GM06990 (cell line): ENCODE results near the gene USP11.

Source experiments
- DNase-seq: peaks from one replicate; pipeline ENCODE4 v3.0.0-alpha.2; 2011; ENCODE audit not compliant: insufficient read length; ENCODE audit errors: extremely low read depth
- H3K27me3 ChIP-seq: replicated peaks from 2 replicates; pipeline ENCODE4 v1.6.0; 2011; ENCODE audit warnings: low read length; ENCODE audit not compliant: control insufficient read depth, insufficient read depth
- H3K36me3 ChIP-seq: 2 replicates; pipeline ENCODE4 v1.5.1; 2011; ENCODE audit warnings: low read length; ENCODE audit not compliant: control insufficient read depth, insufficient read depth
- H3K4me3 ChIP-seq: replicated peaks from 2 replicates; pipeline ENCODE4 v1.5.1; 2011; ENCODE audit warnings: low read depth, mild to moderate bottlenecking, control low read depth, low read length
- CTCF ChIP-seq: IDR thresholded peaks from 2 replicates; pipeline ENCODE4 v1.5.1; 2011; ENCODE audit warnings: low read length, control low read depth, mild to moderate bottlenecking, inconsistent platforms; ENCODE audit not compliant: insufficient read depth, poor library complexity, severe bottlenecking

The USP11 gene

GRCh38 chrX:47218280-47218919 is 14.4 kb upstream of the USP11 start, which contains the start of gene CDK16:
Gene CDK16, plus strand, starts transcription at chrX:47218681. Its CDS starts 4,877 bp downstream, at chrX:47223558.
- DNase-seq, result peak; percentile 97
- Histone ChIP-seq H3K27me3 (no peaks in the 10 kb centered on the region), H3K4me3 (peak within 1 kb of the TSS; percentile 77), H3K36me3 (peaks cover 23% of the 10 kb centered on the region)
- no peak for TF ChIP-seq CTCF

- TF ChIP-seq CTCF, result no peak
- H3K36me3 ChIP-seq, result peaks cover 21% of the 10 kb centered on the region
- DNase-seq, result peak; percentile 55
- peak overlapping the region; percentile 77 for H3K4me3 ChIP-seq
- no peaks in the 10 kb centered on the region for H3K27me3 ChIP-seq
Measured at GRCh38 chrX:47218920-47219815, 13.6 kb upstream of the USP11 start.

GRCh38 chrX:47221756-47222155 is 11.1 kb upstream of the USP11 start:
- Histone ChIP-seq H3K4me3 (no peak overlapping the region), H3K36me3 (peaks cover 14% of the 10 kb centered on the region), H3K27me3 (no peaks in the 10 kb centered on the region)
- no peak for DNase-seq
- TF ChIP-seq CTCF, result no peak

- no peak for TF ChIP-seq CTCF
- peaks cover 15% of the 10 kb centered on the region for H3K36me3 ChIP-seq
- H3K27me3 ChIP-seq, result no peaks in the 10 kb centered on the region
- no peak for DNase-seq
- no peak overlapping the region for H3K4me3 ChIP-seq
Measured at GRCh38 chrX:47222751-47223350, 10.0 kb upstream of the USP11 start.

GRCh38 chrX:47223476-47224250 is 9.1 kb upstream of the USP11 start:
- no peaks in the 10 kb centered on the region for H3K27me3 ChIP-seq
- no peak overlapping the region for H3K4me3 ChIP-seq
- DNase-seq, result no peak
- TF ChIP-seq CTCF, result no peak
- H3K36me3 ChIP-seq, result peaks cover 15% of the 10 kb centered on the region
